HEK293 (cell line): ENCODE results near the gene VPREB3.

Source experiments
- CTCF ChIA-PET: fragments of 350-600 bp; formaldehyde crosslinking; extraction: SDS; loops from one replicate; lab custom pipeline; 2021; ENCODE audit warnings: antibody characterized with exemption; lab: Yijun Ruan, JAX
- POLR2A ChIA-PET: fragments of 300-600 bp; formaldehyde crosslinking; extraction: SDS; loops from one replicate; lab custom pipeline; 2020; ENCODE audit warnings: antibody characterized with exemption, inconsistent platforms; lab: Yijun Ruan, JAX
- H3K27ac ChIP-seq: fragments of 200-500 bp; sonication (Bioruptor generic); 2 replicates; pipeline ENCODE4 v1.5.1; 2014; ENCODE audit warnings: low read depth, low read length, control low read depth, inconsistent platforms; ENCODE audit errors: extremely low read depth
- H3K36me3 ChIP-seq, 2 experiments: fragments of 200-500 bp in 1 of 2; sonication (Bioruptor generic) in 1 of 2; 1 replicate in 1 of 2; 2 replicates in 1 of 2; pipeline ENCODE4 v1.5.1; 2014 to 2017; ENCODE audit warnings: inconsistent platforms in 2 of 2, low read length in 2 of 2; ENCODE audit not compliant: control insufficient read depth in 2 of 2, insufficient read depth in 1 of 2
- H3K4me1 ChIP-seq: fragments of 200-500 bp; sonication (Bioruptor generic); 2 replicates; pipeline ENCODE4 v1.5.1; 2014; ENCODE audit warnings: mild to moderate bottlenecking, low read length, inconsistent platforms; ENCODE audit not compliant: control insufficient read depth, insufficient read depth
- H3K4me3 ChIP-seq: 2 replicates; pipeline ENCODE4 v1.5.1; 2011; ENCODE audit warnings: low read depth, mild to moderate bottlenecking, control low read depth, low read length, moderate library complexity
- H3K9me3 ChIP-seq: fragments of 200-500 bp; sonication (Bioruptor generic); 2 replicates; pipeline ENCODE4 v1.5.1; 2014; ENCODE audit warnings: low read depth, low read length, inconsistent platforms; ENCODE audit not compliant: control insufficient read depth, insufficient read depth
- BCL11B ChIP-seq: fragments of 450-650 bp; formaldehyde crosslinking; IDR thresholded peaks from 2 replicates; pipeline ENCODE4 v1.5.1; 2016; ENCODE audit warnings: low read depth, missing biosample characterization, missing genetic modification characterization
- EGR2 ChIP-seq: fragments of 450-650 bp; formaldehyde crosslinking; IDR thresholded peaks from 2 replicates; pipeline ENCODE4 v1.5.1; 2016; ENCODE audit warnings: low read depth, missing biosample characterization, missing genetic modification characterization
- IKZF3 ChIP-seq: fragments of 450-650 bp; IDR thresholded peaks from 2 replicates; pipeline ENCODE4 v1.5.0; 2018; ENCODE audit warnings: missing biosample characterization, mild to moderate bottlenecking, missing genetic modification characterization, moderate library complexity
- OVOL3 ChIP-seq: fragments of 450-650 bp; formaldehyde crosslinking; IDR thresholded peaks from 2 replicates; pipeline ENCODE4 v1.5.1; 2016; ENCODE audit warnings: missing biosample characterization, missing genetic modification characterization
- PATZ1 ChIP-seq: fragments of 450-650 bp; formaldehyde crosslinking; IDR thresholded peaks from 2 replicates; pipeline ENCODE4 v1.5.1; 2016; ENCODE audit warnings: missing biosample characterization, missing genetic modification characterization
- SETDB1 ChIP-seq: IDR thresholded peaks from one replicate; pipeline ENCODE4 v1.6.1; 2017; ENCODE audit warnings: mild to moderate bottlenecking, low read length, moderate library complexity, mixed read lengths; ENCODE audit not compliant: insufficient read length
- SP7 ChIP-seq: fragments of 450-650 bp; formaldehyde crosslinking; IDR thresholded peaks from 2 replicates; pipeline ENCODE4 v1.5.1; 2016; ENCODE audit warnings: missing biosample characterization, missing genetic modification characterization
- TSHZ1 ChIP-seq: fragments of 450-650 bp; formaldehyde crosslinking; IDR thresholded peaks from 2 replicates; pipeline ENCODE4 v1.5.1; 2016; ENCODE audit warnings: missing biosample characterization, missing genetic modification characterization, borderline replicate concordance
- YY2 ChIP-seq: fragments of 450-650 bp; formaldehyde crosslinking; IDR thresholded peaks from 2 replicates; pipeline ENCODE4 v1.5.1; 2016; ENCODE audit warnings: missing biosample characterization, missing genetic modification characterization
- ZBTB7A ChIP-seq: fragments of 450-650 bp; formaldehyde crosslinking; IDR thresholded peaks from 2 replicates; pipeline ENCODE4 v1.5.1; 2016; ENCODE audit warnings: low read depth, missing biosample characterization, missing genetic modification characterization
- ZNF366 ChIP-seq: fragments of 450-650 bp; formaldehyde crosslinking; conservative IDR thresholded peaks from 2 replicates; pipeline ENCODE4 v1.5.1; 2016; ENCODE audit warnings: missing biosample characterization, missing genetic modification characterization
- ZNF37A ChIP-seq: fragments of 450-650 bp; IDR thresholded peaks from 2 replicates; pipeline ENCODE4 v1.5.1; 2018; ENCODE audit warnings: missing biosample characterization, missing genetic modification characterization
- ZNF449 ChIP-seq: fragments of 450-650 bp; formaldehyde crosslinking; IDR thresholded peaks from 2 replicates; pipeline ENCODE4 v1.5.1; 2017; ENCODE audit warnings: missing biosample characterization, mild to moderate bottlenecking, missing genetic modification characterization, moderate library complexity
- ZNF473 ChIP-seq: fragments of 450-650 bp; formaldehyde crosslinking; IDR thresholded peaks from 2 replicates; pipeline ENCODE4 v1.5.1; 2017; ENCODE audit warnings: missing biosample characterization, missing genetic modification characterization
- ZNF544 ChIP-seq: fragments of 450-650 bp; formaldehyde crosslinking; IDR thresholded peaks from 2 replicates; pipeline ENCODE4 v1.5.0; 2017; ENCODE audit warnings: missing biosample characterization, missing genetic modification characterization
- ZNF639 ChIP-seq: fragments of 450-650 bp; formaldehyde crosslinking; IDR thresholded peaks from 2 replicates; pipeline ENCODE4 v1.5.1; 2016; ENCODE audit warnings: missing biosample characterization, missing genetic modification characterization
- ZNF664 ChIP-seq: fragments of 450-650 bp; formaldehyde crosslinking; IDR thresholded peaks from 2 replicates; pipeline ENCODE4 v1.5.1; 2016; ENCODE audit warnings: missing biosample characterization, missing genetic modification characterization
- ZNF777 ChIP-seq: fragments of 450-650 bp; formaldehyde crosslinking; IDR thresholded peaks from 2 replicates; pipeline ENCODE4 v1.5.1; 2017; ENCODE audit warnings: missing biosample characterization, missing genetic modification characterization, borderline replicate concordance
- ZSCAN5A ChIP-seq: fragments of 450-650 bp; formaldehyde crosslinking; IDR thresholded peaks from 2 replicates; pipeline ENCODE4 v1.5.1; 2016; ENCODE audit warnings: missing biosample characterization, missing genetic modification characterization

VPREB3 gene

GRCh38 chr22:23750714-23751440, 3.3 kb downstream of the VPREB3 start, which contains the start of gene ZNF70 (continued):
- TF ChIP-seq ZNF37A (tag by site-specific recombination) (no peak), ZSCAN5A (tag by site-specific recombination) (peak; percentile 79; the same call in 1 of the 2 replicates), OVOL3 (tag by site-specific recombination) (no peak), ZBTB7A (0 out of 2 replicates have a peak, but pooled peaks have one; percentile 21), ZNF777 (0 out of 2 replicates have a peak, but pooled peaks have one; percentile 64), PATZ1 (tag by site-specific recombination) (peak; percentile 15; the same call in 1 of the 2 replicates), ZNF449 (no peak), ZNF639 (tag by site-specific recombination) (no peak), BCL11B (tag by site-specific recombination) (no peak), ZNF366 (tag by site-specific recombination) (no peak), SP7 (peak; percentile 22; the same call in 1 of the 2 replicates), ZNF664 (tag by site-specific recombination) (no peak)

GRCh38 chr22:23750367-23750713, 3.9 kb downstream of the VPREB3 start:
- no peaks in the 10 kb centered on the region for H3K9me3 ChIP-seq
- ChIA-PET CTCF (interaction anchor here (0.9 to 1.2 kb wide), 2 partner anchors 99 to 209 kb away, joined by 3 to 4 read pairs; no protein-coding TSS in a partner anchor), POLR2A (interaction anchor here (0.8 to 1.8 kb wide), 9 partner anchors 10 to 107 kb away, joined by 3 to 7 read pairs (median 4); partner anchors contain the start of gene SLC2A11)
- peaks cover 9% of the 10 kb centered on the region; the same call in 1 of the 2 replicates for H3K4me1 ChIP-seq
- no peak for TF ChIP-seq ZNF473
- TF ChIP-seq TSHZ1 (tag by site-specific recombination) = no peak
- no peak for TF ChIP-seq YY2
- no peak for TF ChIP-seq ZNF544 (tag by site-specific recombination)
- no peak for TF ChIP-seq IKZF3 (tag by site-specific recombination)
- no peak for TF ChIP-seq SETDB1
- TF ChIP-seq EGR2 = no peak
- H3K4me3 ChIP-seq = peak overlapping the region; percentile 91
- H3K27ac ChIP-seq = peak overlapping the region; percentile 98
- H3K36me3 ChIP-seq = peaks cover 0 to 7% of the 10 kb centered on the region in 2 experiments; a peak in 2 of 3 replicates
